ENCODE results near the gene UROD.
"Not testable (repeated sequence)": the region's sequence is repeated elsewhere in the genome, so short reads cannot be mapped to it uniquely, and the experiment has no call there.

Gene UROD

DNA sequence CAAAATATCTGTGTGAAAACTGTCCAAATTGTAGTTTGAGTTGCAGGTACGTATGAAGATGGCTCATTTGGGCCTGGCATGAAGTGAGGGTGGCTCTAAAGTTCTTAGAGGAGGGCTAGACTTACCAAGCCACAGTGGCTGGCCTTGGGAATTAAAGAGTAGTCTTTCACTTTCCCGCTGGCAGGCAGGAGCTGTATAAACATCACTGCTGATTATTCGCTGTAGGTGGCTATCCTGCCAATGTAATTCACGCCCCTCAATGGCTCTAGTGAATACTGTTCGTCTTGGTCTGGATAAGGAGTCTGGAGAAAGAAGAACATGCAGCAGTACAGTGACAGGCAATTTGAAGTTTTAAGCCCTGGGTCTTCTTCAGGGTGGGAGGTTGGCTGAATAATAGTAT, 31.0 kb downstream of the UROD start:
- DNase-seq = no peak

DNA sequence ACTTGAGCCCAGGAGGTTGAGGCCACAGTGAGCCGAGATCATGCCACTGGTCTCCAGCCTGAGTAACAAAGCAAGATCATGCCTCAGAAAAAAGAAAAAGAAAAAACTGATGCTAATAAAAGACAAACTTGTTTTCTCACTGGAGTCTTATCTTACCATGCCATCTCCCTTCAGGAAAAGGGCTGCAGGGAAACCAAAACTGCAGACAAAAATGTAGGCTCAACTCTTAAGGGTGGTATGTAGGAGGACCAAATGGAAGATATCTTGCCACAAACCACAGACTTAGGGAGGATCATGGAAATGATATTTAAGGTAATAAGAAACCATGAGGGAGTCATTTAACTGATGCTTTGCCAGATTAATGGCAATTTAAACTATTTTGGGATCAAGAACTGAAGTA, 32.9 kb downstream of the UROD start:
- DNase-seq = no peak

DNA sequence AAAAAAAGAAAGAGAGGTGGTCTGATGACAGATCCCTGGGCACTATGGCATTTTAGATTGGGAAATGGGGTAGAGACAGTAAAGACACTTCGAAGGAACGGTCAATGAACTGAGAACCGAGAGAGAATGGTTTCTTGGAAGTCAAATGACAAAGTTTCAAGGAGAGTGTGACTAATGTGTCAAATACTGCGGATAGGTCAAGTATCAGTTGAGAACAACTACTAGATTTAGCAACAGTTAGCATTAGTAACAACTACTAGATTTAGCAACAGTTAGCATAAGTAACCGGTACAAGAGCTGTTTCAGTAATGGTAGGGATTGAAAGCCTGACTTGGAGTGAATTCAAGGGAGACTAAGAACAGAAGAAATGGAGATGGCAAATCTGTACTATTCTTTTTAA, 35.0 kb downstream of the UROD start:
- no peak for DNase-seq

DNA sequence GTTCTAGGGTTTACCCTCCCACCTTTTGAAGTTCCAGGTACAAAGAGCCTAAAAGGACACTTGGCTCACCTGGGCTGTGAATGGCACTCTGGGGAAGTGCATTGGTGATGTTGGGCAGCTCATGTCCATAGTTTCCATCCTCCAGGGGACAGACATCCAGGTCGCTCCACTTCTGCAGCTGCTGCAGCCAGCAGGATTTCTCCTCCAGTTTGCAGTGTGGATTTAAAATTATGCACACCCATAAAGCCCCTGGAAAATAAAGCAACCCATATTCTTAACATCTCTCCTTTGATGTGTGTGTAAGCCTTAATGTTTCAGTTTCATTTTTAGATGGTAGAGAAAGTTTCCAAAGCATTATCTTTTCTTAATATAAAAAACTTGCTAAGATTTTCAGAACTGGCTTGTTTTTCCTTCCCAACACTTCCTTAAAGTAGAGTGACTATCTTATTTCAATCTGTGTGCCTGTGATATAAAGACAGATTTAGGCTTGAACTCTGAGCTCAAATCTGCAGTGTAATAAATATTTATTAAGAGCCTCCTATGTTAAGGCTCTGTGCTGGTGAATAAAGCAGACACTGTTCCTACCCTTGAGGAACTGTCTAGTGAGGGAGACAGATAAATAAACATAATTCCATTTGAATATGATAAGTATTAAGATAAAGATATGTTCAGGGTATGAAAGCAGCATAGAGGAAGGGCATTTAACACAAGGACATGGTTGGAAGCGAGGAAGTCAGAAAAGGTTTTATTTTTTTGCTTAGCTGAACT, 39.1 kb downstream of the UROD start:
- no peak for DNase-seq

DNA sequence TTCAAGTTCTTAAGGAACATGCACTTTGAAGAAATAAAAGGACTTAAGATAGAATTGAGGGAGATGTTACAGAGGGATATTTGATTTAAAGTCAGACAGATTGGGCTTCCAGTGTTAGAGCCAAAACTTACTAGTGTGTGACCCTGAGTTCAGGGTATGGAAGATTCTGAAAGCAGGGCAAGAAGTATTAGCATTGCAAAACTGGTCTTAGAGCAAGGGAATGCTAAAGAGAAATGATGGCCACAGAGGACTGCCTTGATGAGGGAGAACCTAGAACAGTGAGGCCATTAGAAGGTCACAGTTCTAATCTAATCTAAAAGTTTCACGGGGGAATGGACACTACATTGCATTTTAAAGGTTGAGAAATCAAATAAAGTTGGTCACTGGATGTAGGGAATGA, 45.5 kb downstream of the UROD start:
- no peak for DNase-seq

DNA sequence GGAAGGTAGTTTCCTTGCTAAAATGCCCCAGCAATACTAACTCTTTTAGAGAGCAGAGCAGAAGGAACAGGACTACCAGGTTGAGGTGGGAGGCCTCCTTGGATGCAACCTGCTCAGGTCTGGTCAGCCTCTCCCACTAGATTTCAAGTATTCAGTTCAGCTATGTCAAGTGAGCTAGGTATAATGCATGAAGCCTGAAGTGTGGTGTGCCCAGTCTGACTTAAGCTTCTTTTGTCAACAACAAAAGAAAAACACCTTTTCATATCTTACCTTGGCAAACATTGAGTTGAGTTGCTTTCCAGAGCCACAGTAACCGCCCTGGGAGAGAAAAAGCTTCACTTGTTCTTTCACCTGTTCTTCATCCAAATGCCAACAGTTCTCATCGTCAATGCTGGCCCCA, 47.8 kb downstream of the UROD start:
- DNase-seq = no peak

DNA sequence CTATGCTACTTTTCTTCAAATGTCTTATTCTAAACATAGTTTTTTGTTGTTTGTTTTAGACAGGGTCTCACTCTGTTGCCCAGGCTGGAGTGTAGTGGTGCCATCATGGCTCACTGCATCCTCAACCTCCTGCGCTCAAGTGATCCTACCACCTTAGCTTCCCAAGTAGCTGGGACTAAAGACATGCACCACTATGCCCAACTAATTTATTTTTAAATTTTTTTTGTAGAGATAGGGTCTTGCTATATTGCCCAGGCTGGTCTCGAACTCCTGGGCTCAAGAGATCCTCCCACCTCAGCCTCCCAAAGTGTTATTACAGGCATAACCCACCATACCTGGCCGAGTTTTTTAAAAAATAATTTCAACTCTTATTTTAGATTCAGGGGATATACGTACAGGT, 50.4 kb downstream of the UROD start:
- DNase-seq = not testable (repeated sequence)

DNA sequence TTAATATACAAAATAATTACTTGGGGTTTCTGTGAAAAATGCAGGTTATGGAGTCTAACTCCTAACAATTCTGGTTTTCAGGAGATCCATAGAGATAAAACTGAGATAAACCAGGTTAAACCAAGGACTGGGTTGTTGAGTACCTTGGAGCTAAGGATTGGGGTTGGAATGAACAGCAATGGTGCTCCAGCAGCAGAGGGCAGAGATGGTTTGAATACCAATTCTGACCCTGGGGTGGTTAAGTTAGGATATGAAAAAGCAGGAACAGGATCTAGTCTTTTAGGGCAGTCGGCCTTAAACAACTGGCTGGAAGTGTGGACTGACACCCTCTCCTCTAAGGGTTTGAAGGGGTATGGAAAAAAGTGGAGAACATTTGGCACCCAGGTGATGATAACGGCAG, 53.0 kb downstream of the UROD start:
- DNase-seq = no peak
